HepG2 (cell line): Measurements from ENCODE around the gene MITF. TPM values are rescaled to one million over a fixed set of nuclear protein-coding genes. Genes with fewer than 3 reads are reported as not detected.

Experiments used
- ATAC-seq: fragments of 200-7000 bp; cut with Tn5 transposase; 3 replicates; pipeline ENCODE4 v1.9.1; 2020; ENCODE audit warnings: mild to moderate bottlenecking, moderate library complexity
- BruUV-seq: library from RNA; stranded (reverse); fragments of 400-500 nt; replicated peaks from 2 replicates; lab custom pipeline; 2021; lab: Mats Ljungman, UMichigan
- CTCF ChIA-PET: fragments of 300-600 bp; formaldehyde crosslinking; extraction: SDS; loops from one replicate; lab custom pipeline; 2021; ENCODE audit warnings: low total read pairs, inconsistent platforms, low intra/inter-chr PET ratio; lab: Yijun Ruan, JAX
- POLR2A ChIA-PET: fragments of 350-600 bp; sonication (Branson Sonifier 250); formaldehyde crosslinking; loops from one replicate; lab custom pipeline; 2020; ENCODE audit warnings: antibody characterized with exemption, inconsistent platforms; lab: Yijun Ruan, JAX
- DNase-seq: peaks from one replicate; pipeline ENCODE4 v3.0.0-alpha.2; 2015; ENCODE audit warnings: low spot score
- FAIRE-seq: peaks from 3 replicates; lab custom pipeline; 2011; peaks lifted over from hg19 to GRCh38; lab: Jason Lieb, UNC
- H2AFZ ChIP-seq: one replicate; pipeline ENCODE4 v1.6.1; 2011; ENCODE audit warnings: low read length, inconsistent platforms
- H3K27ac ChIP-seq: fragments of 300-600 bp; 3 replicates; pipeline ENCODE4 v1.8.0; 2011; ENCODE audit warnings: mixed run types, mild to moderate bottlenecking, mixed read lengths, low read length, inconsistent platforms; ENCODE audit not compliant: insufficient read depth; ENCODE audit errors: extremely low read length
- H3K27me3 ChIP-seq, 2 experiments: fragments of 200-600 bp in 1 of 2; 2 replicates in 1 of 2; 3 replicates in 1 of 2; pipeline versions ENCODE4 v1.6.0 to v1.8.0; 2011; ENCODE audit warnings: low read length in 2 of 2, mild to moderate bottlenecking in 2 of 2, moderate library complexity in 2 of 2, inconsistent platforms in 1 of 2; ENCODE audit not compliant: insufficient read depth in 2 of 2, control insufficient read depth in 1 of 2
- H3K36me3 ChIP-seq, 2 experiments: fragments of 200-600 bp in 1 of 2; replicated peaks in 1 of 2; 2 replicates in 1 of 2; 3 replicates in 1 of 2; pipeline versions ENCODE4 v1.5.1 to v1.8.0; 2011; ENCODE audit warnings: low read length in 2 of 2, inconsistent platforms in 1 of 2; ENCODE audit not compliant: insufficient read depth in 2 of 2, control insufficient read depth in 1 of 2
- H3K4me1 ChIP-seq: 2 replicates; pipeline ENCODE4 v1.5.1; 2012; ENCODE audit warnings: low read length, inconsistent platforms; ENCODE audit not compliant: insufficient read depth
- H3K4me2 ChIP-seq: 2 replicates; pipeline ENCODE4 v1.6.0; 2011; ENCODE audit warnings: low read depth, low read length, inconsistent platforms
- H3K4me3 ChIP-seq, 3 experiments: fragments of 200-600 bp in 1 of 3; sonication (generic), shearing (Covaris generic) in 1 of 3; replicated peaks in 1 of 3; 2 replicates each; pipeline ENCODE4 v1.5.1; 2011 to 2016; ENCODE audit warnings: low read length in 3 of 3, inconsistent platforms in 2 of 3, low read depth in 2 of 3, mild to moderate bottlenecking in 2 of 3, control low read depth in 1 of 3, mixed read lengths in 1 of 3; ENCODE audit not compliant: insufficient read depth in 1 of 3
- H3K79me2 ChIP-seq: one replicate; pipeline ENCODE4 v1.6.1; 2011; ENCODE audit warnings: low read length, inconsistent platforms; ENCODE audit not compliant: insufficient read depth
- H3K9ac ChIP-seq: 2 replicates; pipeline ENCODE4 v1.6.0; 2011; ENCODE audit warnings: mild to moderate bottlenecking, low read depth, low read length, inconsistent platforms; ENCODE audit not compliant: insufficient read depth
- H3K9me3 ChIP-seq: 2 replicates; pipeline ENCODE4 v1.5.1; 2012; ENCODE audit warnings: mild to moderate bottlenecking, low read length
- H4K20me1 ChIP-seq: 2 replicates; pipeline ENCODE4 v1.6.0; 2011; ENCODE audit warnings: inconsistent platforms, mild to moderate bottlenecking, low read length, moderate library complexity; ENCODE audit not compliant: insufficient read depth
- CBFB ChIP-seq: sonication (generic); formaldehyde crosslinking; IDR thresholded peaks from 2 replicates; pipeline ENCODE4 v1.4.0; 2020; ENCODE audit warnings: missing genetic modification reagents
- EHMT2 ChIP-seq: fragments of 200-600 bp; sonication (generic); IDR thresholded peaks from 2 replicates; pipeline ENCODE4 v1.7.0; 2017; ENCODE audit warnings: antibody characterized with exemption, low read depth, low read length, borderline replicate concordance
- FOSL1 ChIP-seq: sonication (generic); formaldehyde crosslinking; IDR thresholded peaks from 2 replicates; pipeline ENCODE4 v1.9.0; 2021; ENCODE audit warnings: missing genetic modification reagents, borderline replicate concordance
- HOXD1 ChIP-seq: sonication (generic); formaldehyde crosslinking; IDR thresholded peaks from 2 replicates; pipeline ENCODE4 v1.5.0; 2020; ENCODE audit warnings: missing genetic modification reagents
- KLF12 ChIP-seq: sonication (generic); formaldehyde crosslinking; IDR thresholded peaks from 2 replicates; pipeline ENCODE4 v1.4.0; 2020; ENCODE audit warnings: missing genetic modification reagents, borderline replicate concordance
- KLF6 ChIP-seq: IDR thresholded peaks from 2 replicates; pipeline ENCODE4 v1.8.0; 2016; ENCODE audit warnings: missing biosample characterization, missing genetic modification reagents
- NCOA5 ChIP-seq: sonication (generic); formaldehyde crosslinking; IDR thresholded peaks from 2 replicates; pipeline ENCODE4 v1.4.0; 2020; ENCODE audit warnings: missing genetic modification reagents
- RBAK ChIP-seq: sonication (generic); formaldehyde crosslinking; IDR thresholded peaks from 2 replicates; pipeline ENCODE4 v1.5.1; 2020; ENCODE audit warnings: mild to moderate bottlenecking, missing genetic modification reagents
- SSRP1 ChIP-seq: IDR thresholded peaks from 2 replicates; pipeline ENCODE4 v1.6.1; 2016; ENCODE audit warnings: control low read depth
- ZNF800 ChIP-seq: sonication (generic); formaldehyde crosslinking; IDR thresholded peaks from 2 replicates; pipeline ENCODE4 v1.4.0; 2020; ENCODE audit warnings: missing genetic modification reagents
- ZSCAN25 ChIP-seq: sonication (generic); formaldehyde crosslinking; IDR thresholded peaks from 2 replicates; pipeline ENCODE4 v1.8.0; 2022; ENCODE audit warnings: mild to moderate bottlenecking, missing genetic modification reagents
- WGBS: methylation state at CpG from one replicate; pipeline ENCODE4 v1.1.6; 2017; ENCODE audit warnings: low lambda C conversion rate; 5-methylcytosine and 5-hydroxymethylcytosine counted together
- in situ Hi-C: cut with HindIII; loops from 2 replicates; pipeline ENCODE4 v1.10.0; 2017; ENCODE audit warnings: low pct_unique_long_range_greater_than_20kb; ENCODE audit not compliant: extremely low pct_ligation_motif_present
- intact Hi-C: fragments of 100-400 bp; cut with micrococcal nuclease; formaldehyde crosslinking; loops from one replicate; pipeline ENCODE4 v1.10.0; 2022; ENCODE audit not compliant: unreplicated experiment
- polyA plus RNA-seq, 8 experiments: library from polyadenylated mRNA; depleted of rRNA in 3 of 8; stranded (reverse) in 7 of 8; unstranded in 1 of 8; fragments of >200 nt; fragmentation: Illumina TruSeq in 4 of 8; extraction: Trizol in 4 of 8; gene quantifications; 2 replicates each; pipeline versions ENCODE4 v1.2.1 to v1.2.3, GENCODE V29; 2011 to 2016; ENCODE audit warnings: low read depth in 4 of 8, missing spikeins in 1 of 8, mixed read lengths in 1 of 8; ENCODE audit not compliant: insufficient read depth in 1 of 8
- total RNA-seq, 5 experiments: library from RNA; depleted of rRNA; stranded (reverse); fragments of >200 nt; fragmentation: Illumina TruSeq; extraction: Trizol; gene quantifications; 2 replicates each; pipeline ENCODE4 v1.2.3, GENCODE V29; 2016; ENCODE audit warnings: low read depth in 1 of 5
- TF ChIP-seq, protein P1 (sequence below), 2 experiments: IDR thresholded peaks; 2 replicates each; pipeline ENCODE4 v1.6.1; 2011 to 2012; ENCODE audit warnings: low read length in 2 of 2, borderline replicate concordance in 1 of 2, low read depth in 1 of 2, mild to moderate bottlenecking in 1 of 2, moderate library complexity in 1 of 2

Gene MITF
- total and polyA plus RNA-seq, 2 of the 13 experiments (the other 11 are each of a cell fraction or from before 2014, with no cell fraction given): 0.12 to 0.38 TPM

- H3K4me3 ChIP-seq: no peak overlapping the region
- in situ Hi-C loops: no loop called here
- no peak overlapping the region for H3K27ac ChIP-seq
- ATAC-seq: no peak
- no peaks in the 10 kb centered on the region for H3K36me3 ChIP-seq
- no peaks in the 10 kb centered on the region; a peak in 1 of 5 replicates for H3K27me3 ChIP-seq
- H3K4me2 ChIP-seq: no peak overlapping the region
- no peak for FAIRE-seq
- H3K4me1 ChIP-seq: no peaks in the 10 kb centered on the region
- H3K9me3 ChIP-seq: no peaks in the 10 kb centered on the region
- intact Hi-C loops: no loop called here
- no peak overlapping the region for H3K9ac ChIP-seq
- ChIA-PET POLR2A (no interaction called here), CTCF (no interaction called here)
- H4K20me1 ChIP-seq: no peaks in the 10 kb centered on the region
- DNase-seq: no peak
- H3K79me2 ChIP-seq: no peaks in the 10 kb centered on the region
- H2AFZ ChIP-seq: no peak overlapping the region
- TF ChIP-seq HOXD1: no peak
- TF ChIP-seq, all 625 proteins: peak for 0
- no TSS peak for BruUV-seq
Measured at GRCh38 chr3:69753179-69753775, 14.0 kb downstream of the MITF start.

- Histone ChIP-seq H3K79me2 (no peaks in the 10 kb centered on the region), H3K4me2 (no peak overlapping the region), H3K4me1 (no peaks in the 10 kb centered on the region), H3K9ac (no peak overlapping the region)
- BruUV-seq: no TSS peak
- POLR2A ChIA-PET: no interaction called here
- TF ChIP-seq EHMT2: no peak
- TF ChIP-seq KLF6 (CRISPR knock-in tag): no peak
- TF ChIP-seq SSRP1 (CRISPR knock-in tag): no peak
- no peak for TF ChIP-seq KLF12 (CRISPR knock-in tag)
- no peak for TF ChIP-seq RBAK
- TF ChIP-seq FOSL1 (CRISPR knock-in tag): no peak
- no peak for TF ChIP-seq NCOA5
- TF ChIP-seq, protein P1, sequence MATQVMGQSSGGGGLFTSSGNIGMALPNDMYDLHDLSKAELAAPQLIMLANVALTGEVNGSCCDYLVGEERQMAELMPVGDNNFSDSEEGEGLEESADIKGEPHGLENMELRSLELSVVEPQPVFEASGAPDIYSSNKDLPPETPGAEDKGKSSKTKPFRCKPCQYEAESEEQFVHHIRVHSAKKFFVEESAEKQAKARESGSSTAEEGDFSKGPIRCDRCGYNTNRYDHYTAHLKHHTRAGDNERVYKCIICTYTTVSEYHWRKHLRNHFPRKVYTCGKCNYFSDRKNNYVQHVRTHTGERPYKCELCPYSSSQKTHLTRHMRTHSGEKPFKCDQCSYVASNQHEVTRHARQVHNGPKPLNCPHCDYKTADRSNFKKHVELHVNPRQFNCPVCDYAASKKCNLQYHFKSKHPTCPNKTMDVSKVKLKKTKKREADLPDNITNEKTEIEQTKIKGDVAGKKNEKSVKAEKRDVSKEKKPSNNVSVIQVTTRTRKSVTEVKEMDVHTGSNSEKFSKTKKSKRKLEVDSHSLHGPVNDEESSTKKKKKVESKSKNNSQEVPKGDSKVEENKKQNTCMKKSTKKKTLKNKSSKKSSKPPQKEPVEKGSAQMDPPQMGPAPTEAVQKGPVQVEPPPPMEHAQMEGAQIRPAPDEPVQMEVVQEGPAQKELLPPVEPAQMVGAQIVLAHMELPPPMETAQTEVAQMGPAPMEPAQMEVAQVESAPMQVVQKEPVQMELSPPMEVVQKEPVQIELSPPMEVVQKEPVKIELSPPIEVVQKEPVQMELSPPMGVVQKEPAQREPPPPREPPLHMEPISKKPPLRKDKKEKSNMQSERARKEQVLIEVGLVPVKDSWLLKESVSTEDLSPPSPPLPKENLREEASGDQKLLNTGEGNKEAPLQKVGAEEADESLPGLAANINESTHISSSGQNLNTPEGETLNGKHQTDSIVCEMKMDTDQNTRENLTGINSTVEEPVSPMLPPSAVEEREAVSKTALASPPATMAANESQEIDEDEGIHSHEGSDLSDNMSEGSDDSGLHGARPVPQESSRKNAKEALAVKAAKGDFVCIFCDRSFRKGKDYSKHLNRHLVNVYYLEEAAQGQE (IDR thresholded peaks at IDR 0.05; ENCODE audit: borderline replicate concordance in 1 of 2, low read depth in 1 of 2, low read length in 2 of 2): no peak
- no peak for TF ChIP-seq CBFB
- TF ChIP-seq ZSCAN25 (CRISPR knock-in tag): no peak
- no peak for TF ChIP-seq ZNF800
- TF ChIP-seq, all 625 proteins: peak for 0
- no peaks in the 10 kb centered on the region for H3K36me3 ChIP-seq
- H3K27me3 ChIP-seq: no peaks in the 10 kb centered on the region; a peak in 1 of 5 replicates
- in situ Hi-C loops: no loop called here
- H3K27ac ChIP-seq: no peak overlapping the region
- CTCF ChIA-PET: no interaction called here
- intact Hi-C loops: no loop called here
- H4K20me1 ChIP-seq: no peaks in the 10 kb centered on the region
- ATAC-seq (no peak), DNase-seq (no peak), FAIRE-seq (no peak)
- 0% methylated on average over 1 of the region's 1 CpG for WGBS
- H2AFZ ChIP-seq: no peak overlapping the region
- no peaks in the 10 kb centered on the region for H3K9me3 ChIP-seq
- no peak overlapping the region for H3K4me3 ChIP-seq
Measured at GRCh38 chr3:69755795-69756194, 16.5 kb downstream of the MITF start.
